ENCODE results near the gene AFF1.
"Not testable (repeated sequence)": the region's sequence is repeated elsewhere in the genome, so short reads cannot be mapped to it uniquely, and the experiment has no call there.

The AFF1 gene

GRCh38 chr4:87058356-87059073, 123.7 kb downstream of the AFF1 start:
- DNase-seq = peak; percentile 78

GRCh38 chr4:87060957-87061356, 126.1 kb downstream of the AFF1 start:
- DNase-seq = peak; percentile 13

- DNase-seq = no peak
Observed at GRCh38 chr4:87065021-87065420, 130.2 kb downstream of the AFF1 start.

- DNase-seq = no peak
Observed at GRCh38 chr4:87066403-87067123, 131.8 kb downstream of the AFF1 start.

- no peak for DNase-seq
Observed at GRCh38 chr4:87067124-87067885, 132.5 kb downstream of the AFF1 start.

GRCh38 chr4:87068583-87069021, 133.8 kb downstream of the AFF1 start:
- DNase-seq = no peak

GRCh38 chr4:87069037-87069742, 134.4 kb downstream of the AFF1 start:
- no peak for DNase-seq

GRCh38 chr4:87071401-87071800, 136.6 kb downstream of the AFF1 start:
- DNase-seq = no peak

- DNase-seq = not testable (repeated sequence)
Observed at GRCh38 chr4:87072545-87072944, 137.7 kb downstream of the AFF1 start.

GRCh38 chr4:87073199-87074120, 138.6 kb downstream of the AFF1 start:
- peak; percentile 41 for DNase-seq

GRCh38 chr4:87074121-87074488, 139.3 kb downstream of the AFF1 start:
- DNase-seq = no peak

GRCh38 chr4:87075876-87076275, 141.1 kb downstream of the AFF1 start:
- no peak for DNase-seq

GRCh38 chr4:87076690-87077358, 142.0 kb downstream of the AFF1 start:
- DNase-seq = no peak

- no peak for DNase-seq
Observed at GRCh38 chr4:87077914-87078585, 143.2 kb downstream of the AFF1 start.

- no peak for DNase-seq
Observed at GRCh38 chr4:87078987-87079486, 144.2 kb downstream of the AFF1 start.

- no peak for DNase-seq
Observed at GRCh38 chr4:87079967-87080366, 145.2 kb downstream of the AFF1 start.

- DNase-seq = no peak
Observed at GRCh38 chr4:87080462-87080861, 145.7 kb downstream of the AFF1 start.

- DNase-seq = no peak
Observed at GRCh38 chr4:87081826-87082225, 147.0 kb downstream of the AFF1 start.

- not testable (repeated sequence) for DNase-seq
Observed at GRCh38 chr4:87085732-87086131, 150.9 kb downstream of the AFF1 start.

GRCh38 chr4:87086143-87086805, 151.5 kb downstream of the AFF1 start:
- no peak for DNase-seq
